MM.1S (cell line): ENCODE results near the gene CHRM2.

Source experiments
- DNase-seq: peaks from one replicate; pipeline ENCODE4 v3.0.0-alpha.2; 2015
- H2AFZ ChIP-seq: fragments of 300-600 bp; sonication (generic); 2 replicates; pipeline ENCODE4 v1.6.0; 2016; ENCODE audit warnings: antibody characterized with exemption, low read length
- H3F3A ChIP-seq: fragments of 300-600 bp; sonication (generic); 2 replicates; pipeline ENCODE4 v1.6.1; 2016; ENCODE audit warnings: mild to moderate bottlenecking, antibody characterized with exemption, low read length, moderate library complexity, mixed read lengths; ENCODE audit not compliant: insufficient read depth
- H3K27ac ChIP-seq: fragments of 300-600 bp; sonication (generic); 2 replicates; pipeline ENCODE4 v1.5.1; 2016; ENCODE audit warnings: mild to moderate bottlenecking, low read length
- H3K27me3 ChIP-seq: fragments of 300-600 bp; sonication (generic); replicated peaks from 2 replicates; pipeline ENCODE4 v1.6.0; 2016; ENCODE audit warnings: low read length; ENCODE audit not compliant: insufficient read depth
- H3K36me3 ChIP-seq: fragments of 300-600 bp; sonication (generic); replicated peaks from 2 replicates; pipeline ENCODE4 v1.6.1; 2016; ENCODE audit warnings: mild to moderate bottlenecking, low read length, mixed read lengths; ENCODE audit not compliant: insufficient read depth
- H3K4me1 ChIP-seq: fragments of 300-600 bp; sonication (generic); 2 replicates; pipeline ENCODE4 v1.6.1; 2016; ENCODE audit warnings: low read length, mixed read lengths
- H3K4me2 ChIP-seq: fragments of 300-600 bp; sonication (generic); 2 replicates; pipeline ENCODE4 v1.6.0; 2016; ENCODE audit warnings: low read depth, low read length
- H3K4me3 ChIP-seq: fragments of 300-600 bp; sonication (generic); 2 replicates; pipeline ENCODE4 v1.5.1; 2016; ENCODE audit warnings: low read length, mixed read lengths
- H3K79me2 ChIP-seq: fragments of 300-600 bp; sonication (generic); 2 replicates; pipeline ENCODE4 v1.6.1; 2016; ENCODE audit warnings: mixed run types, low read length, mixed read lengths
- H3K9ac ChIP-seq: fragments of 300-600 bp; sonication (generic); 2 replicates; pipeline ENCODE4 v1.6.1; 2016; ENCODE audit warnings: low read length, mixed read lengths
- H3K9me2 ChIP-seq: fragments of 300-600 bp; sonication (generic); replicated peaks from 2 replicates; pipeline ENCODE4 v1.6.1; 2016; ENCODE audit warnings: mild to moderate bottlenecking, low read length, mixed read lengths; ENCODE audit not compliant: insufficient read depth
- H3K9me3 ChIP-seq: fragments of 300-600 bp; sonication (generic); replicated peaks from 2 replicates; pipeline ENCODE4 v1.6.1; 2016; ENCODE audit warnings: mild to moderate bottlenecking, low read length, mixed read lengths; ENCODE audit not compliant: insufficient read depth
- H4K20me1 ChIP-seq: fragments of 300-600 bp; sonication (generic); 2 replicates; pipeline ENCODE4 v1.6.1; 2016; ENCODE audit warnings: mild to moderate bottlenecking, low read length, moderate library complexity, mixed read lengths; ENCODE audit not compliant: insufficient read depth
- CTCF ChIP-seq: fragments of 300-600 bp; sonication (generic); IDR thresholded peaks from 2 replicates; pipeline ENCODE4 v1.5.1; 2016; ENCODE audit warnings: antibody characterized with exemption, low read length, mixed read lengths
- EZH2 ChIP-seq: fragments of 300-600 bp; sonication (generic); optimal IDR thresholded peaks from 2 replicates; pipeline ENCODE3; 2017; ENCODE audit warnings: low read depth, mild to moderate bottlenecking, antibody characterized with exemption, low read length, mixed read lengths
- EZH2phosphoT487 ChIP-seq: fragments of 300-600 bp; sonication (generic); IDR thresholded peaks from 2 replicates; pipeline ENCODE4 v1.6.1; 2018; ENCODE audit warnings: antibody characterized with exemption, low read length

CHRM2 gene

GRCh38 chr7:136942994-136943393 is 74.5 kb downstream of the CHRM2 start:
- no peaks in the 10 kb centered on the region for H4K20me1 ChIP-seq
- no peaks in the 10 kb centered on the region for H3K36me3 ChIP-seq
- no peaks in the 10 kb centered on the region for H3K9me2 ChIP-seq
- H3K9ac ChIP-seq: no peak overlapping the region
- no peak overlapping the region for H3K27ac ChIP-seq
- H3K4me2 ChIP-seq: no peak overlapping the region
- DNase-seq: no peak
- no peaks in the 10 kb centered on the region for H3F3A ChIP-seq
- TF ChIP-seq EZH2: no peak
- no peak for TF ChIP-seq CTCF
- no peak for TF ChIP-seq EZH2phosphoT487
- H3K4me3 ChIP-seq: no peak overlapping the region
- H2AFZ ChIP-seq: no peak overlapping the region
- H3K9me3 ChIP-seq: no peaks in the 10 kb centered on the region
- H3K27me3 ChIP-seq: no peaks in the 10 kb centered on the region
- H3K4me1 ChIP-seq: peaks cover 19% of the 10 kb centered on the region; the same call in 1 of the 2 replicates
- H3K79me2 ChIP-seq: no peaks in the 10 kb centered on the region

GRCh38 chr7:136947347-136947746 is 78.9 kb downstream of the CHRM2 start:
- no peak overlapping the region for H3K4me2 ChIP-seq
- DNase-seq: no peak
- no peaks in the 10 kb centered on the region for H3F3A ChIP-seq
- H3K79me2 ChIP-seq: no peaks in the 10 kb centered on the region
- H3K9me3 ChIP-seq: no peaks in the 10 kb centered on the region
- H3K4me3 ChIP-seq: no peak overlapping the region
- H3K27ac ChIP-seq: no peak overlapping the region
- H3K4me1 ChIP-seq: peaks cover 6% of the 10 kb centered on the region; the same call in 1 of the 2 replicates
- no peaks in the 10 kb centered on the region for H3K9me2 ChIP-seq
- H3K27me3 ChIP-seq: no peaks in the 10 kb centered on the region
- no peak overlapping the region for H3K9ac ChIP-seq
- no peak overlapping the region for H2AFZ ChIP-seq
- no peaks in the 10 kb centered on the region for H4K20me1 ChIP-seq
- TF ChIP-seq CTCF (no peak), EZH2 (no peak), EZH2phosphoT487 (no peak)
- H3K36me3 ChIP-seq: no peaks in the 10 kb centered on the region

GRCh38 chr7:136950331-136950730 is 81.9 kb downstream of the CHRM2 start:
- H3K27ac ChIP-seq: no peak overlapping the region
- no peaks in the 10 kb centered on the region for H3K4me1 ChIP-seq
- H3K9me2 ChIP-seq: no peaks in the 10 kb centered on the region
- H3K9me3 ChIP-seq: no peaks in the 10 kb centered on the region
- H3F3A ChIP-seq: no peaks in the 10 kb centered on the region
- H3K9ac ChIP-seq: no peak overlapping the region
- no peak for DNase-seq
- no peak overlapping the region for H2AFZ ChIP-seq
- H3K4me2 ChIP-seq: no peak overlapping the region
- no peaks in the 10 kb centered on the region for H3K36me3 ChIP-seq
- H3K4me3 ChIP-seq: no peak overlapping the region
- TF ChIP-seq EZH2 (no peak), EZH2phosphoT487 (no peak), CTCF (no peak)
- H4K20me1 ChIP-seq: no peaks in the 10 kb centered on the region
- H3K27me3 ChIP-seq: no peaks in the 10 kb centered on the region
- H3K79me2 ChIP-seq: no peaks in the 10 kb centered on the region
